Thymus (tissue), 11 donors: ENCODE measurements around the gene NAA10. TPM values are rescaled to one million over a fixed set of nuclear protein-coding genes. Genes with fewer than 3 reads are reported as not detected.

Experiments
- DNase-seq, 9 donors: peaks; one replicate each; pipeline ENCODE4 v3.0.0-alpha.2; 2013; ENCODE audit warnings: low spot score in 9 of 9, low read depth in 6 of 9, missing footprints in 1 of 9
- H3K27ac ChIP-seq, 2 donors: one replicate each; pipeline ENCODE4 v1.5.1; 2013; ENCODE audit warnings: control low read depth in 1 of 2, low read depth in 1 of 2, low read length in 1 of 2, mild to moderate bottlenecking in 1 of 2, moderate library complexity in 1 of 2
- H3K27me3 ChIP-seq, 2 donors: one replicate each; pipeline ENCODE4 v1.5.1; 2013; ENCODE audit warnings: low read length in 1 of 2; ENCODE audit not compliant: control insufficient read depth in 2 of 2, insufficient read depth in 1 of 2
- H3K36me3 ChIP-seq, 2 donors: one replicate each; pipeline ENCODE4 v1.5.1; 2013; ENCODE audit warnings: low read length in 1 of 2, mild to moderate bottlenecking in 1 of 2, moderate library complexity in 1 of 2; ENCODE audit not compliant: control insufficient read depth in 2 of 2, insufficient read depth in 2 of 2
- H3K4me1 ChIP-seq, 2 donors: one replicate each; pipeline ENCODE4 v1.5.1; 2013; ENCODE audit warnings: low read length in 2 of 2; ENCODE audit not compliant: control insufficient read depth in 2 of 2, insufficient read depth in 2 of 2
- H3K4me3 ChIP-seq, 2 donors: one replicate each; pipeline ENCODE4 v1.5.1; 2013; ENCODE audit warnings: low read length in 2 of 2, control low read depth in 1 of 2, mild to moderate bottlenecking in 1 of 2
- H3K9me3 ChIP-seq, 2 donors: one replicate each; pipeline ENCODE4 v1.5.1; 2013; ENCODE audit warnings: low read length in 1 of 2, mild to moderate bottlenecking in 1 of 2; ENCODE audit not compliant: control insufficient read depth in 2 of 2, insufficient read depth in 1 of 2
- WGBS: extraction: QIAGEN DNeasy Blood & Tissue Kit; methylation state at CpG from one replicate; pipeline ENCODE4 v1.1.7; 2013; 5-methylcytosine and 5-hydroxymethylcytosine counted together
- polyA plus RNA-seq: library from polyadenylated mRNA; stranded (reverse); fragments of 200-250 nt; gene quantifications from one replicate; pipeline ENCODE4 v1.2.3, GENCODE V29; 2013
- total RNA-seq: library from RNA; stranded (reverse); fragments of 120-200 nt; gene quantifications from one replicate; pipeline ENCODE4 v1.2.4, GENCODE V29; 2013
- donor health status: healthy.

NAA10 gene
- total and polyA plus RNA-seq, 2 donors, result 41.3 to 94.7 TPM

GRCh38 chrX:153945956-153946943 lies 11.4 kb upstream of the NAA10 start:
- no peak for DNase-seq
- H3K4me3 ChIP-seq, result no peak overlapping the region
- H3K27ac ChIP-seq, result no peak overlapping the region
- peaks cover 12 to 55% of the 10 kb centered on the region in 2 donors for H3K4me1 ChIP-seq
- H3K27me3 ChIP-seq, result peaks cover 0 to 22% of the 10 kb centered on the region in 2 donors
- 92% methylated on average over 24 of the region's 24 CpGs for WGBS
- H3K36me3 ChIP-seq, result peaks cover 28 to 35% of the 10 kb centered on the region in 2 donors
- H3K9me3 ChIP-seq, result no peaks in the 10 kb centered on the region

GRCh38 chrX:153944800-153945150 lies 9.9 kb upstream of the NAA10 start:
- Histone ChIP-seq H3K4me3 (peak overlapping the region; percentile 50 to 52), H3K9me3 (no peaks in the 10 kb centered on the region), H3K27me3 (peaks cover 0 to 28% of the 10 kb centered on the region in 2 donors), H3K4me1 (peaks cover 12 to 57% of the 10 kb centered on the region in 2 donors), H3K27ac (no peak overlapping the region), H3K36me3 (peaks cover 13 to 21% of the 10 kb centered on the region in 2 donors)
- 54% methylated on average over 6 of the region's 6 CpGs for WGBS
- DNase-seq, result no peak

GRCh38 chrX:153944140-153944799 lies 9.4 kb upstream of the NAA10 start, which contains the start of gene RENBP:
TSS of gene RENBP (minus strand) at chrX:153944643. CDS start at chrX:153944610, 33 bp downstream.
- WGBS, result 22% methylated on average over 30 of the region's 31 CpGs
- H3K27me3 ChIP-seq, result peaks cover 0 to 33% of the 10 kb centered on the region in 2 donors
- no peak within 1 kb of the TSS for H3K27ac ChIP-seq
- peaks cover 12 to 52% of the 10 kb centered on the region in 2 donors for H3K4me1 ChIP-seq
- H3K36me3 ChIP-seq, result peaks cover 9 to 16% of the 10 kb centered on the region in 2 donors
- no peaks in the 10 kb centered on the region for H3K9me3 ChIP-seq
- DNase-seq, result peak in 3 of 9 donors; percentile 52 to 72 (median 59)
- H3K4me3 ChIP-seq, result peak within 1 kb of the TSS; percentile 50 to 52

- H3K27me3 ChIP-seq, result peaks cover 0 to 34% of the 10 kb centered on the region in 2 donors
- DNase-seq, result peak in 1 of 9 donors; percentile 26
- peaks cover 9 to 34% of the 10 kb centered on the region in 2 donors for H3K4me1 ChIP-seq
- no peak overlapping the region for H3K4me3 ChIP-seq
- H3K9me3 ChIP-seq, result no peaks in the 10 kb centered on the region
- no peaks in the 10 kb centered on the region for H3K36me3 ChIP-seq
- WGBS, result 16% methylated on average over 23 of the region's 23 CpGs
- H3K27ac ChIP-seq, result no peak overlapping the region
Measured at GRCh38 chrX:153941336-153942252, 6.8 kb upstream of the NAA10 start.

- no peaks in the 10 kb centered on the region for H3K36me3 ChIP-seq
- no peak overlapping the region for H3K4me3 ChIP-seq
- peaks cover 9 to 36% of the 10 kb centered on the region in 2 donors for H3K4me1 ChIP-seq
- H3K27me3 ChIP-seq, result peaks cover 0 to 41% of the 10 kb centered on the region in 2 donors
- H3K27ac ChIP-seq, result no peak overlapping the region
- no peaks in the 10 kb centered on the region for H3K9me3 ChIP-seq
- 89% methylated on average over 7 of the region's 7 CpGs for WGBS
- DNase-seq, result no peak
Measured at GRCh38 chrX:153939573-153939972, 4.7 kb upstream of the NAA10 start.

GRCh38 chrX:153938226-153938786 lies 3.5 kb upstream of the NAA10 start:
- no peak overlapping the region for H3K4me3 ChIP-seq
- no peaks in the 10 kb centered on the region for H3K9me3 ChIP-seq
- WGBS, result 91% methylated on average over 10 of the region's 10 CpGs
- H3K27me3 ChIP-seq, result peaks cover 0 to 39% of the 10 kb centered on the region in 2 donors
- H3K36me3 ChIP-seq, result no peaks in the 10 kb centered on the region
- H3K4me1 ChIP-seq, result peaks cover 5 to 32% of the 10 kb centered on the region in 2 donors
- DNase-seq, result peak in 1 of 9 donors; percentile 24
- no peak overlapping the region for H3K27ac ChIP-seq

- Histone ChIP-seq H3K27me3 (peaks cover 0 to 34% of the 10 kb centered on the region in 2 donors), H3K9me3 (no peaks in the 10 kb centered on the region), H3K4me3 (no peak overlapping the region), H3K4me1 (peaks cover 5 to 29% of the 10 kb centered on the region in 2 donors), H3K27ac (no peak overlapping the region), H3K36me3 (peaks cover 0 to 12% of the 10 kb centered on the region in 2 donors)
- no peak for DNase-seq
- WGBS, result 95% methylated on average over 3 of the region's 3 CpGs
Measured at GRCh38 chrX:153937056-153937455, 2.2 kb upstream of the NAA10 start.

- 33% methylated on average over 32 of the region's 32 CpGs for WGBS
- Histone ChIP-seq H3K36me3 (peaks cover 14 to 27% of the 10 kb centered on the region in 2 donors), H3K4me1 (peaks cover 0 to 23% of the 10 kb centered on the region in 2 donors), H3K9me3 (no peaks in the 10 kb centered on the region), H3K4me3 (peak overlapping the region; percentile 36 to 67), H3K27me3 (peaks cover 0 to 42% of the 10 kb centered on the region in 2 donors), H3K27ac (no peak overlapping the region)
- DNase-seq, result no peak
Measured at GRCh38 chrX:153935326-153935851, 552 bp upstream of the NAA10 start.
